ENCODE data around the gene KIF18B.

Gene KIF18B

DNA sequence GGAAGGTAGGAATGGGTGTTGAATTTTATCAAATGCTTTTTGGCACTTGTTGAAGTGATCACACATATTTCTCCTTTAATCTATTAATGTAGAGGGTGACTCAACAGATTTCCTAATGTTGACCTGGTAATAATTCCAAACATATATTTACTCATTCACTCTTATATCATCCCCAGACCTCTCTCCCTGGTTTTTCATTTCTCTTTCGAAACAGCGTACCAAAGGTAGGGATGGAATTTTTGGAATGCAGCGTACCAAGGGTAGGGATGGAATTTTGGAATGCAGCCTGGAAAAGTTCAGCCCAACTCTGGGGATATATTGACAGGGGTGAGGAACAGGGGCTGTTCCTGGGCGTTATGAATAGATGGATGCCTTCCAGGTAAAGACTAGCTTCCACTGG lies 7.3 kb downstream of the KIF18B start:
- DNase-seq (ENCODE audit: low read depth, low spot score): no peak

DNA sequence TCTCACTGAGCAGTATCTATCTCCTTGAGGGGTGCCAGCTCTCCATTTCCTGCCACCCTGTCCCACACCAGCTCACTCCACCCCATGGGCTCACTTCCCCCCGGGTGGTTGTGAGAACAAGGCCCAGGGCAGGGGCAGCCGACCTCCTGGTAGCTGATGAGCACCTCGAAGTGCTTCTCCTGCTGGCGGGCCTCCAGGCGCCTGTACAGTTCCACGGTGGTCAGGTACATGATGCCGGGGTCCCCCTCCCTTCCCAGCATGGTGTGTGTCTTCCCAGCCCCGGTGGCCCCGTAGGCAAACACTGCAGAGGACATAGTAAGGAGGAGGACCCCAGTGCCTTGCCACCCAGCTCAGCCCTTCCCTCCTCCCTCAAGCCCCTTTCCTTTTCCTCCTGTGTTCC lies 12.5 kb downstream of the KIF18B start:
- no peak for DNase-seq (ENCODE audit: low read depth, low spot score)

DNA sequence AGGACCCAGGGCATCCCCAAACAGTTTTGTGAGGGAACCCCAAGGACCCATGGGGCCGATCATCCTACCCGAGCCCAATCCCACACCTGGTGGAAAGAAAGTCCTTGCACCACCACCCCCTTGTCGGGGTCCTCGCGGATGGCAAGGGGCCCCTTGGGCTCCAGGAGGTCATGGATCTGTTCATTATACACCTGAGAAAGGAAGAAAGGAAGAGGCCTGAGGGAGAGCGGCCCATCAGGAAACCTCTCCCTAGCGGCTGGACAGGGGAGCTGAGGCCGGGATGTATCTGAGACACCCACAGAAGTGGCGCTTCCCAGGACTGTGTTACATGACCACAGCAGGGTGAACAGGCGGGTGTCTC lies 12.8 kb downstream of the KIF18B start:
- DNase-seq (ENCODE audit: low read depth, low spot score): no peak

DNA sequence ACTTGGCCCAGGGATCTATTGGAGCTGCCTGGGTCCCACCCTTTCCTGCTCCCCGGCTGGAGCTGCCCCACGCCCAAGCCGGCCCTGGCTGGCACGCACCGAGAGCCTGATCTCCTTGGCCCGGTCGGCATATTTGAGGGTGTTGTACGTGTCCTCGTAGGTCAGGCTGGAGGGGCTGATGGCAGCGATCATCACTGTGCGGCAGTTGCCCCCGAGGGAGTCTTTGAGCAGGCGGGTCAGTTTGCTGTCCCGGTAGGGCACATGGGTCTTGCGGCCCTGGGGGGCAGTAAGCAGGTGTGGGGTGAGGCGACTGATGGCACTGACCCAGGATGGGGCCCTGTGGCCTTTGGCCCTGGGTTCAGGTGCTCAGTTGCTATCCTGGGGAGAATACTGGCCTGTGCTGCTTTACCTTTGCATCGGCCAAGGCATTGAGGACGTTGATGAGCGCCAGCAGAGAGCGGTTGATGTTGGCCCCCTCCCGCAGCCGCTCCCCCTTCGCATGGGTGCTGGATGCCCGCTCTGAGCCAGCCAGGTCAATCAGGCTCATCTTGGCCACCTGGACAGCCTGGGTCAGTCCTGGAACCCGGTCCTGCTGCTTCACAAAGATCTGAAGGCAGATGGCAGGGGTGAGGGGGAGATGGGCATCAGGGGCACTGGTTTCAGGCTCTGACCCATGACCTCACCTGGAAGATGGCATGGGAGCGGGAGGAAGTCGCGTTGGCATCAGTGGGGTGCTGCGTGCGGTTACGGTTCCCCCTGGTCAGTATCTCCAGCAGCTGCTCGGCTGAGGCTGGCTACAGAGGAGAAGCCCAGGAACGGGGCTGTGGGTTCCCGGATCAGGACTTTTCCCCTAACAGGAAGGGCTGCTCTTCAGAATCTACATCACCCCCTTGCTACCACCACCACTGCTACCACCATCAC lies 13.5 kb downstream of the KIF18B start:
- no peak for DNase-seq (ENCODE audit: low read depth, low spot score)

DNA sequence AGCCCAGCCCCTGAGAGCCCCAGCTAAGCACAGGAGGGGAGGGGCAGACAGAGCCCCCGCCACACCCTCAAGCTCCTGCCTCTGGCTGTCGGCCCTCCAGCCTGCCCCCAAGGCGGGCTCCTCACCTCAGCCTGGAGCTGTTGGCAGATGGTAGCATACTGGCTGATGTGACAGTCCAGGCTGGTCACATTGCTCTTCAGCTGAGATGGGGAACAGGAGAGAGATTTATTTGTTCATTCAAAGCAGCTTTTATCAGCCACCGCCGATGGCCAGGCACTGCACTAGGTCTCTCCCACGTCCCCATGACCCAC lies 14.8 kb downstream of the KIF18B start:
- DNase-seq (ENCODE audit: low read depth, low spot score): no peak

DNA sequence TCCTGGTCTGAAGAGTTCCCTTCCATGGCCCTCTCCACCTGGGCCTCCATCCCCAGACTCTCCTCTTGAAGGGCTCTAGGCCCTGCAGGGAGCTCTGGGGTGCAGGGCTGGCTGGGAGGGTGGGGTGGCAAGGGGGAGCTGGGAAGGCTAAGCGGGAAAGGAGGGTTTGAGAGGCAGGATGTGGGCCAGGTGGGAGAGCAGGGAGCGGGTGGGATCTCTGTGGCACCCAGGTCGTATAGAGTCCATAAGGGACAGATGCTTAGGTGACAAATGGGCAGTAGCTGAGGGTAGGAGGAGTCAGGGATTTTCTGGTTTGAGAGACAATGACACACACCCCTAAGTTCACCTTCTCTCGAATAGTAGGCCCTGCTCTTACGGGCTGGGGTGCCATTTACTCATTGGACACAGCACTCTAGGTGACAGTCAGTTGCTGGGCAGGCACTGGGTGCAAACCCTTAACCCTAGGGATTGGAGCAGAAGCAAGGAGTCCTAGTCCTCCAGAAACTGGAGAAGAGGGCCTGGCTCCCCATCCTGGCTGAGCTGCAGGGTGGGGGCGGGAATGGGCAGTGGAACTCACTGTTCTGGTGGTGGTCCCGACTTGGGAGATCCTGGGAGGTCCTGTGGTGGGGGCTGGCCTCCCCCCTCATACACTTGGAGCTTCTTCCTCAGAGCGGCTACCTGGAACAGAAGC lies 15.3 kb downstream of the KIF18B start:
- DNase-seq (ENCODE audit: low read depth, low spot score): no peak

DNA sequence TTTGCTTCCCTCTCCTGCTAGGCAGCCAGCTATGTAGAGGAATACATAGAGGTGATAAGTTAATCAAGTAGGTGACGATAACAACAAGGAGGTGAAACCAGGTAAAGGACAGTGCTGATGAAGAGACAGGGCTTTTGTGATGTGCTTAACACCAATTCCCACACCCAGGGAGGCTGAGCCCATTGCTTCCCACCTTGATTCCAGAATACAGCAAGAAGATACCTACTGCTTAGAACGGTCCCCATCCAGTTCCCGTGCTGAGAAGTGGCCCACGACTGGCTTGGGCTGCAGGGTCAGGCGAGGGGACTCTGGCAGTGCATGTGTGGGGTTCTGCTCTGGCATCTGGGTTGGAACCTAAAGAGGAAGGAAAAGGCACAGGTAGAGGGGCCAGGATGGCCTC lies 16.2 kb downstream of the KIF18B start:
- no peak for DNase-seq (ENCODE audit: low read depth, low spot score)

DNA sequence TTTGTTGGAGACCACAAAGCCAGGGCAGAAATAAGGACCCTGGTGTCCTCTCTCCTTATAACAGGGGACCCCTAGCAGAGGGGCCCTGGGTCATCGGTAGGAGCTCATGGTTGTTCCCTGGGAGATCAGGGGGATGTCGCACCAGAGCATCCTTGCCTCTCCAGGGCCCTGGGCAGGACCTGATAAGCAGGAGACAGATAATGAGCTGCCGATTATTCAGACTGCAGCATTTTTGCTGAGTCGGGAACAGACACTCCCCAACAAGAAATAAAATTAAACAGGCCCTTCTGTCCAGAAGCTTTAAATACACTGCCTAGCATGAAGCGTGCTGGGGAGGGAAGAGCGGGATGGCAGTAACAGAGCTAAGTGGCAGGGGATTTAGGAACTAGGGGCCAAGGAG lies 16.9 kb downstream of the KIF18B start:
- DNase-seq (ENCODE audit: low read depth, low spot score): no peak

DNA sequence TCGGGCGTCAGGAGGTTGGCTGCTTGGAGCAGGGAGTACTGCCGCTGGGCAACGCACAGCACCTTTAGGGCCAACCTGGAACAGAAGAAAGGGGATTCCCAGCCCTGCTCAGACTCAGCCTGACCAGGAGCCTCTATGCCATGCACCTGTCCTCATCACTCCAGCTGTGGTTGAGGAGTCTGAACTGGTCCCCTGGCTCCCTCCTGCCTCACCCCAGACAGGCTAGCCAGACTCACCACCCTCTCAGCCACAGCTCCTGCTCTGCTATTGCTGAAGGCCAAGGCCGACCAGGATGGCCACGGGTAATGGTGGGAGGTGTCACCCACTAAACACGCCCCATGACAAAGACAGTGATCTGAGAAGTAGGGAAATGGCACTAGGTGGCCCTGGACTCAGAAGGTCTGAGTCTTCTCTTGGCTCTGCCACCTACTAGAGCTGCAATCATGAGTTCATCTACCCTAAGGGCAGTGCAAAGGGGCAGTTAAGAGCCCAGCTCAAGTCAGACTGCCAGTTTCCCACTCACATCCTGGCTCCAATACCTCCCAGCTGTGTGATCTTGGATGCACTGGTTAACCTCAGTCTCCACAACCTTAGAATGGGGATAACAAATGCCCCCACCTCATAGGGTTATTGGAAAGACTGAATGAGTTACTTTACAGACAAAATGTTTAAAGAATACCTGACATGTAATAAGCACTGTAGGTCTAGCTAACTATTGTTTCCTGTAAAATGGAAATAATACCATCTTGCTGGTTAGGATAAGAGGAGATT lies 18.4 kb downstream of the KIF18B start:
- no peak for DNase-seq (ENCODE audit: low read depth, low spot score)

DNA sequence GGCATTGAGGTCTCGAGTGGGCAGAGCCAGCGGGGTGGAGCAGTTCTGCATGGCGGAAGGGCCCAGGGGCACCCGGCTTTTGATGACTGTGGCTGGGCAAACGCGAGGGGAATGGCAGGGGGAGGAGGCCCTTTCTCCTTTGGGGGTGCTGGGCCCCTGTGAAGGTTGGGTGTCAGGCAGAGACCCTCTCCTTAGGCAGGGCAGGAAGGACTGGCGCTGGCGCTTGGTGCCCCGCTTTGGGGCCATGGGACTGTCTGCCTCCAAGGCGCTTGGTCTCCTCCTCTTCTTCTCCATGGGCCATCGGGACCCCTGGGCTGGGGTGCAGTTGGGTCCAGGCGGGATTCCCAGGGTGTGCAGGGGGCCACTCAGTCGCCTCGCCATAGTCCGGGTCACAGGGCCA lies 19.4 kb downstream of the KIF18B start:
- no peak for DNase-seq (ENCODE audit: low read depth, low spot score)

DNA sequence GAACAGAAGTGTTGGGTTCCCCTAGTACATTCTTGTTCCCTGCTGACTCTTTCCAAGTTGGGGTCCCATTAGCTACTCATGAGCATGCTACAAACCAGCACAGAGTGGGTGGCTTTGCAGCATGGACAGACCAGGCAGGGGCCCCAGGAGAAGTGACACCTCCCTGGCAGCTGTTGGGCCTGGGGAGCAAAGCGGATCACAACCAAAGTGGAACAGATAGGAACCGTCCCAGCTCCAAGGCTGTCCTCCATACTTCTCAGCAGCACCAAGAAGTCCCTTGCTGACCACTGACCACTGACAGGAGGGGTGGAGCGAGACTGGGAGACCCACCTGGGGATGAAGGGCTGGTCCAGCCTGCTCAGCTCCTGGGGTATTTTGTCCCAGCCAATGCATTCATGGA lies 19.9 kb downstream of the KIF18B start:
- DNase-seq (ENCODE audit: low read depth, low spot score): no peak

DNA sequence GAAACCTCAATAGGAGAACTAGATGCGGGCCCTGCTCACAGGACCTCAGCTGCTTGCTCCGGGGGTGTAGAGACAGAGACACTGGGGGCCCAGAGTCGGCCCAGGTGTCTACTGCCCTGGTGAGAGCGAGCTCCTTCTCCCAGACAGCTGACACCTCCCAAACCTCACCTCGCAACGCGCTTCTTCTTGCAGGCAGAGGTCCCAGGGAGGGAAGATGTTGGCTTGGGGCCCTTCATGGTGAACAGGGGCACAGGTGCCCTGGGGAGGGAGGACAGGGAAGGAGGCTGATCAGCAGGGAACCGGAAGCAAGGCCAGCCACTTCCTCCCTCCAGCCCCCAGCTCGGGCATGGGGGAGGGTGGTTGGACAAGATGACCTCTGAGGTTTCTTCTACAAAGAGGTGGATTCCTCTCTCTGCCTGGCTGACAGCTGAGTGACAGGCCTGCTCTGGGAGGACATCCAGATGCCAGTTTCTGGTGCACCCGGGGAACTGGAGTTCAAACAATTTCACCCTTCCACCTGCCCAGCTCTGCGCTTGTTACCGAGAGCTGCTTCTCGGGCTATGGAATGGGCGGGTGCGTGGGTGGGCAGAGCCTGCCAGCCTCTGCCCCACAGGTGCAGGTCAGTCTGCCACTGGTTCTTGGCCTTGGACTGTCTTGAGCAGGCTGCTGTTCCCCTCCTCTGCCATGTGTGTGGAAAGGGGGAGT lies 20.6 kb downstream of the KIF18B start:
- DNase-seq (ENCODE audit: low read depth, low spot score): no peak

DNA sequence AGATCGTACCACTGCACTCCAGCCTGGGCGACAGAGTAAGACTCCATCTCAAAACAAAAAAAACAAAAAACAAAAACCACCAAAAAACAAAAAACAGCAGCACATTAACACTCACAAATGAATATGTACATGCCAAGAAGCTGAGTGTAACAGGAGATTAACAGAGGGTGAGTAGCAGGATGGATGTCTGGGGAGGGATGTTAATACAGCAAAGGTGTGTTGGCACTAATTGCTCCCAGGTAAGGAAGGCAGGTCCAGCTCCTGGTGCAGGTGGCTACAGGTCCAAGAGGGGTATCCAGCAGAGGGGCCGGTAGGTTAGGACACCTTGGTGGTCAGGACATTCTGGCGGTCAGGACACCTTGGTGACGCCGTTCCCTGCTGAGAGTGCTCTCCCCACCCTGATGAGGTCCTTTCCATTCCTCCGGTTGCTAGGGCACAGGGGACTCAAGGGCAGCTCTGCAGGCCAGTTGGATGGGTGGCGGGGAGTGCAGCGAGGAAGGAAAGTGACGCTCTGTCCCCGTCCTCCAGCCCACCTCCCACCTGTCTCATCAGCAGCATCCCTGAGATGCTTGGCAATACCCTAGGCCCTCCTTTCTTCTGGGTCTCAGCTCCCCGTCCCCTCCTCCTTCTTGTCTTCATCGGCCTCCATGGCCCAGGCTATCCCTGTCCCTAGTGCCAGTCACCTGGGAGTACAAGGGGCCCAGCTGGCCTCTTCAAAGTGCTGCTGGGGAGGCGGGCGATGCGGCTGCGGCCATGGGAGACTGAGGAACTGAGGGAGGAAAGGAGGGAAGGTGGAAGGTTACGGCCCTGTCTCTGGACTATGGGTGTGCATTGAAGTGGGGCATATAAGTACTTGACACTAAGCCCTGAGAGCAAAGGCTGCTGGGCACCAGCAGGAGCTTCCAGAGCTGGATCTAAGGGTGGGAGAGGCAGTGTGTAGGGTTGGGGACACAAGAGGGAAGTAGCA lies 21.6 kb downstream of the KIF18B start:
- DNase-seq (ENCODE audit: low read depth, low spot score): no peak

DNA sequence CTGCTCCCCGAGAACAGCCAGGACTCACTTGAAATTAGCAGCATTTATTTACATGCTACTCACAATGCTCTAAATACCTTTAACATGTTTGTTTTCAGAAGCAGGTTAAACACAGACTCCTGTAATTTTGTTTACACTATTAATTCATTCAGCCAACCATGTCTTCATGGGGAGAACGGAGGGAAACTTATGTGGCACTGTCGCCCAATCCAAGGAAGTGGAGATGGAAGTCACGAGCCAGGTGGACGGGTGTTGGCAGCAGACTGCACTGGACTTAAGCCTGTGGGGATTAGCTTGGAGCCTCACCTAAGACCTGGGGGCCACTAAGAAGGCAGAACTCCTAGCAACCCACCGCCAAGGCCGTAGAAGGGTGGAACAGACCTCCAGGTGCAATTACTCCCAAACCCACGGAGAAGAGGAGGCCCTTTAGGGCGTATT lies 23.4 kb downstream of the KIF18B start:
- no peak for DNase-seq (ENCODE audit: low read depth, low spot score)

DNA sequence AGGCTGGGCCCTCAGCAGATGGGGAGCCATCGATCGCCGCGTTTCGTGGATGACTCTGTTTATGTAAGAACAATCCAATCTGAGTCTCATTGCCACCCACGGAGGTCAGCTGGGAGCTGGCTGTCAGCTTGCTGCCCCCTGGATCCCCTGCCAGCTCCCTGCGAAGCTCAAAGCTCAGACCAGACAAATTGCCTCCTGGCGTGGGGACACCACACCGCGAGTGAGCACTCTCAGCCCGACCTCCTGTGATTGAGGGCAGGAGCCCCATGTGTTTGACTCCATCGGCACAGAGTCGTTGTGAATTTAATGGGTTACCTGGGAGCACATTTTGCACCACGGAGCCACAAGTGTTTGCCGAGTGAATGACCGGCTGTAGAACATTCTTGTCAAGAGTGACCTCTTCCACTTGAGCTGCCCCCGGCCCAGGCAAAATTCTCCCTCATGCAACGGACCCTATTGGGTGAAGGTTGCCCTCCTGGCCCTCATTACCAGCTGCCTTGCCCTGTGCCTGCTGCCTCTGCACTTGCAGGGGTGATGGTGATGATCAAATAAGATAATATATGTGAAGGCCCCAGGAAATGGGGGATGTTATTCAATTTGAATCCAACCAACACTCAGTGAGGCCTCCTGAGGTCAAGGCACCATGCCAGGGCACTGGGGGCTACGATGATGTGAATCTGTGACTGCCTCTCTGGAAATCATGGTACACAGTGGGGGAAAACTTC lies 24.7 kb downstream of the KIF18B start:
- DNase-seq (ENCODE audit: low read depth, low spot score): no peak

DNA sequence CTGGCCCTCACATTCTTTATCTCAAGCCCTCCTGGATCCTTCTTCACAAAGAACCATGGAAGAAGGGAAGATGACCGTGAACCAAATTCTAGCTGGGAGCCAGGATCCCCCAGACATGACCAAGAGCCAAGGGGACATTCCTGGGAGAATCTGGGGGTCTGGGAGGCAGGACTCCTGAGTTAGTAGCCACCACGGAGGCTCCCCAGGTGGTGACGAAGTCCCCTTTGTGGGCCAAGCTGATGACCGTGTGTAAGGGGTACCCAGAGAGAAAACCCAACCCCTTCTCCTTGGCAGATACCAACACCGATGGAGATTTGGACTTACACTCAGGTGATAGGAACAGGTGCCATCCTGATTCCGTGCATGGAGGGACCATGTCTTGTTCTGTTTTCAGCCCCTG lies 25.4 kb downstream of the KIF18B start:
- no peak for DNase-seq (ENCODE audit: low read depth, low spot score)

DNA sequence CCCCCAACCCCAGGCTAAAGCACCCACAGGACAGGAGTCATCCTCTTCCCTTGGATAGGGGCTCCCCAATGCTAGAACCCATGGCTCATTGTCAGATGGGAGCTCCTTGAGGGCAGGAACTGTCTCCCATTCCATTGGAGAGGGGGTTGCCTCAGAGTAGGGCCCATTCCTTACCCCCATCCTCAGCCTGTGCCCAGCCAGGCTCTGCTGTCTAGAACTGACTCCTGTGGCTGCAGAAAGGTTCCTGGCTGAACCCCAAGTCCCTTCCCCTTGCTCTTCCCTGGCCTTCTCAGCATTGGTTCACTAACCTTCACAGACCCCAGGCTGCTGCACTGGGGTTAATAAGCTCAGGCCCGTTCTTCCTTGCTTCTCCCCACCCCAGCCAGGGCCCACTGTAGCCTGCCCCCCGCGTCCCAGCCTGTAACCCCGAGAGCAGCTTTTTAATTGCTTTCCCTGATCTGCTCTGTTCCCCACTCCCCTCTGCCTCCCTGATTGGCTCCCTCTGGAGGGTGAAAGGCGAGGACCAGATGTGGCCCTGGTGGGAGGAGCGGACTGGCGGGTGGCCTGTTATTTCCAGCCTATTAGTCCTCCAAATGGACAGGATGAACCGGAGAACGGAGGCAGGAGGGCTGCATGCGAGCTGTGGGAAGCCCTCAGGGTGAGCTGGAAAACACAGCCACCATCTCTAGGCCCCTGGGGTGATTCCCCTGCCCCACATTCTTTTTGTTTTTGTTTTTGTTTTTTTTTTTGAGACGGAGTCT lies 26.3 kb downstream of the KIF18B start:
- no peak for DNase-seq (ENCODE audit: low read depth, low spot score)

DNA sequence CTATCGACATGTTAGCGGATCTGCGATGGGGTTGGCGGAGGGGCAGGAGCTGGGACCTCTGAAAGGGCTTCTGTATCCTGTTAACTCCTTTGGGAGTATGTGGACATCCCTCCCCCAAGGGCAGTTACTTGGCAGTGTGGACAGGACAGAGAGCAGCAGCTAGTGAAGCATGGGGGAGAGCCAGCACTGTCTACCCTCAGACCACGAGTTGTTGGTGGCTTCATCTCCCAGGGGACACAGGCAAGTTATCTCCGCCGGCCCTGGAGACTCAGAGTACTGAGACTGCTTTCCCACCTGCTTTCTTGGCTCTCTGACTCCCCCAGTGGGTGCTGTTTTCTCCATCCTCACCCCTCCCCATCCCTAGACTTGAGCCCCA lies 27.0 kb downstream of the KIF18B start:
- DNase-seq (ENCODE audit: low read depth, low spot score): no peak

DNA sequence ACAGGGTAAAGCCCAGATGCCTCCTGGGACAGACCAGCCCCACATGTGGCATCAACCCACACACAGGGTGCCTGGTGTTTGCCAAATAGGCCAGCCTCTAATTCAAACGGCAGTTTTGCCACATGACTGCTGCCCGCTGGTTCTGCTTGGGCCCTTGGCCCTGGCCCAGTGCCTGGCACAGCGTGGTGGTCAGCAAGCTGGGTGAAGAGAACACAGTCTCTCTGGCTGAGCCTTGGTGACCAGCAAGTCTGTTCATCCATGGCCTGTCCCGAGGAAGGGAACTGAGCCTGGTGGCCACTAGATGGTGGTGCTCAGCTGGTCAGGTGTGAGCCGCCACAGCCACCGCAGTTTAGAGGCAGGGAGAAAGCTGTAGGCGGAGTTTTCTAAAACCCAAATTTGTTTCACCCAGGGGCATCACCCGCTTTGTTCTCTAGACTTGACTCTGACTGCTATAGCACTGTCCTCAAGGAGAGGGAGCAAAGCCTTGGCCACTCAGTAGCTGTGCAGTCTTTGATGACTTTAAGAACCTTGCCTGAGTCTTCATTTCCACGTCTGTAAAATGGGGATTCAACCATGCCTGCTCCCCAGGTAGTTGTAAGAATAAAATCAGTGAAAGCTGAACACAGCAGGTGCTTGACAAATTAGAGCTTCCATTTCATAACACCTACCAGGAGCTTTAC lies 27.5 kb downstream of the KIF18B start:
- no peak for DNase-seq (ENCODE audit: low read depth, low spot score)

All from smooth muscle cell of the brain vasculature (primary cell).